ENCODE results near the gene PAN3.

Gene PAN3

DNA sequence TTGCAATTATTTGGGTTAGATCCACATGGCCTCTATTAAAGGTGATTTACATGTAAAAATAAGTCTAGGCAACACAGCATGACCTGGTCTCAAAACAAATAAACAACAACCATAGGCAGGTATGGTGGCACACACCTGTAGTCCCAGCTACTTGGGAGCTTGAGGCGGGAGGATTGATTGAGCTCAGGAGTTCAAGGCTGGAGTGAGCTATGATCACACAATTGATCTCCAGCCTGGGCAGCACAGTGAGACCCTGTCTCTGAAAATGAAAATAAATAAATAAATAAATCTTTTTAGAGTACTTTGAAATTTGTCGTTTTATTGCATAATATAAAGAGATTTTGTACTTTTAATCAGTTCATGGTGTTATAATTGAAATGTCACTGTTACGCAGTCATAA, 93.3 kb downstream of the PAN3 start:
- no peak for DNase-seq (ENCODE audit: low read depth)
- TF ChIP-seq, protein P1, sequence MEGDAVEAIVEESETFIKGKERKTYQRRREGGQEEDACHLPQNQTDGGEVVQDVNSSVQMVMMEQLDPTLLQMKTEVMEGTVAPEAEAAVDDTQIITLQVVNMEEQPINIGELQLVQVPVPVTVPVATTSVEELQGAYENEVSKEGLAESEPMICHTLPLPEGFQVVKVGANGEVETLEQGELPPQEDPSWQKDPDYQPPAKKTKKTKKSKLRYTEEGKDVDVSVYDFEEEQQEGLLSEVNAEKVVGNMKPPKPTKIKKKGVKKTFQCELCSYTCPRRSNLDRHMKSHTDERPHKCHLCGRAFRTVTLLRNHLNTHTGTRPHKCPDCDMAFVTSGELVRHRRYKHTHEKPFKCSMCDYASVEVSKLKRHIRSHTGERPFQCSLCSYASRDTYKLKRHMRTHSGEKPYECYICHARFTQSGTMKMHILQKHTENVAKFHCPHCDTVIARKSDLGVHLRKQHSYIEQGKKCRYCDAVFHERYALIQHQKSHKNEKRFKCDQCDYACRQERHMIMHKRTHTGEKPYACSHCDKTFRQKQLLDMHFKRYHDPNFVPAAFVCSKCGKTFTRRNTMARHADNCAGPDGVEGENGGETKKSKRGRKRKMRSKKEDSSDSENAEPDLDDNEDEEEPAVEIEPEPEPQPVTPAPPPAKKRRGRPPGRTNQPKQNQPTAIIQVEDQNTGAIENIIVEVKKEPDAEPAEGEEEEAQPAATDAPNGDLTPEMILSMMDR (IDR thresholded peaks at IDR 0.05; ENCODE audit: insufficient read depth, low read depth, low read length, missing control alignments): no peak
- no peak overlapping the region for H3K4me3 ChIP-seq (ENCODE audit: low read depth, low read length)

DNA sequence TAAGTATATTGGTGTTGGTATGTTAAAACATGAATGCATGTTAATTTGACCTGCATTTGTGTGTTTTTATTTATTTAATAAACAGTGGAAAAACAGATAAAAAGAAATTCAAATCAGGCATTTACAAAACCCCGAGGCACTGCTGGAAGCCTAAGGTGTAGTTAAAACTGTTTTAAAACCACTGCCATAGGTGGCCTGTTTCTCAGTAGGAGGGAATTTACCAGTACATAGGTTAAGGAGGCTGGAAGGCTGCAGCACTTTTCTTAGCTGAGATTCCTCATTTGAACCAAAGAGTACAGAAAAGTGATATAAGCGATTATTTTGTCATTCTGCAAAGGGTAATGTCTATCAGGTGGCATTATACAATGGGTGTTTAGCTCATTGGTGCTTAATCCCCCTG, 99.6 kb downstream of the PAN3 start:
- TF ChIP-seq, protein P1 (IDR thresholded peaks at IDR 0.05; ENCODE audit: insufficient read depth, low read depth, low read length, missing control alignments): no peak
- no peak overlapping the region for H3K4me3 ChIP-seq (ENCODE audit: low read depth, low read length)
- DNase-seq (ENCODE audit: low read depth): no peak

DNA sequence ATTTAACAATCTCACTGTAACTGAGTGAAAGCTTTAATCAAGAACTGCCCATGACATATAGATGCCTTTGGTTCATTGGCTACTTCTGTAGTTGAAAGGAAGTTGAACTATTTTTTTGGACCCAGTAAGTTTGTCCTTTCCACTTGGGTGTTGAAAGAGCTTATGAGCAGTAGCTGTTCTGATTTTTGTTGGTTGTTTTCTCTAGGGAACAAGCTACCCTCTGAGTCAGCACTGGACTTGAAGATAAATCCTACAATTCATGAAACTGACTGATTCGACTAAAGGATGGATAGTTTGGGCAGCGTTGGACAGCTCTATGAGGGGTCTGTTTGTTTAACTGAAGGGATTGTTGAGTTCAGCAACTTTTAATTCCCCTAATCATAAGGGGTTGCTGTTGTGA, 101.0 kb downstream of the PAN3 start:
- TF ChIP-seq, protein P1 (IDR thresholded peaks at IDR 0.05; ENCODE audit: insufficient read depth, low read depth, low read length, missing control alignments): no peak
- H3K4me3 ChIP-seq (ENCODE audit: low read depth, low read length): no peak overlapping the region
- DNase-seq (ENCODE audit: low read depth): no peak

DNA sequence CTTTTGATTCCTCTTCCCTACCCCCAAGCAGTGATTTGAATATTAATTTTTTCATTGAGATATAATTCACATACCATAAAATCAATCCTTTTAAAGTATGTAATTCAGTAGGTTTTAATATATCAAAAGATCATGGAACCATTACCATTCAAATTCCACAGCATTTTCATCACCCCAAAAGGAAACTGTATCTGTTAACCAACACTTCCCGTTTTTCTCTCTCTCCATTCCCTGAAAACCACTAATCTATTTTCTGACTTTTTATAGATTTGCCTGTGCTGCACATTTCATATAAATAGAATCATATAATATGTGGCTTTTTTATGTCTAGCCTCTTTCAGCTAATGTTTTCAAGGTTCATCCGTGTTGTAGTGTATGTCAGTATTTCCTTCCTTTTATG, 107.1 kb downstream of the PAN3 start:
- TF ChIP-seq, protein P1 (IDR thresholded peaks at IDR 0.05; ENCODE audit: insufficient read depth, low read depth, low read length, missing control alignments): no peak
- no peak for DNase-seq (ENCODE audit: low read depth)
- no peak overlapping the region for H3K4me3 ChIP-seq (ENCODE audit: low read depth, low read length)

DNA sequence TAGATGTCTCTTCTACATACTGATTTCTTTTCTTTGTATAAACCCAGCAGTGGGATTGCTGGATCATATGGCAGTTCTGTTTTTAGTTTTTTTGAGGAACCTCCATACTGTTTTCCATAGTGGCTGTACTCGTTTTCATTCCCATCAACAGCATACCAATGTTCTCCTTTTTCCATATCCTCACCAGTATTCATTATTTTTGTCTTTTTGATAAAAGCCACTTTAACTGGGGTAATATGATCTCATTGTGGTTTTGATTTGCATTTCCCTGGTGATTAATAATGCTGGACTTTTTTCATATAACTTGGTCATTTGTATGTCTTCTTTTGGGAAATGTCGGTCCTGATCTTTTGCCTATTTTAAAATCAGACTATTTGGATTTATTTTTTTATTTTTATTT, 108.5 kb downstream of the PAN3 start:
- no peak for DNase-seq (ENCODE audit: low read depth)
- H3K4me3 ChIP-seq (ENCODE audit: low read depth, low read length): no peak overlapping the region
- TF ChIP-seq, protein P1 (IDR thresholded peaks at IDR 0.05; ENCODE audit: insufficient read depth, low read depth, low read length, missing control alignments): no peak

DNA sequence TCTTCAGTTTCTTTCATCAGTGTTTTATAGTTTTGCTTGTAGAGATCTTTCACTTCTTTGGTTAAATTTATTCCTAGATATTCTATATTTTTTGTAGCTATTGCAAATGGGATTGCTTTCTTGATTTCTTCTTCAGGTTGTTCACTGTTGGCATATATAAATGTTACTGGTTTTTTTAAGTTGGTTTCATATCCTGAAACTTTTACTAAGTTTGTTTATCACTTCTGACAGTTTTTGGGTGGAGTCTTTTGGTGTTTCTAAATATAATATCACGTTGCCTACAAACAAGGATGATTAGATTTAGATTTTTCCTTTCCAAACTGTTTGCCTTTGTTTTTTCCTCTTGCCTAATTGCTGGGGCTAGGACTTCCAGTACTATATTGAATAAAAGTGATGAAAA, 109.7 kb downstream of the PAN3 start:
- no peak for DNase-seq (ENCODE audit: low read depth)
- TF ChIP-seq, protein P1 (IDR thresholded peaks at IDR 0.05; ENCODE audit: insufficient read depth, low read depth, low read length, missing control alignments): no peak
- H3K4me3 ChIP-seq (ENCODE audit: low read depth, low read length): no peak overlapping the region

DNA sequence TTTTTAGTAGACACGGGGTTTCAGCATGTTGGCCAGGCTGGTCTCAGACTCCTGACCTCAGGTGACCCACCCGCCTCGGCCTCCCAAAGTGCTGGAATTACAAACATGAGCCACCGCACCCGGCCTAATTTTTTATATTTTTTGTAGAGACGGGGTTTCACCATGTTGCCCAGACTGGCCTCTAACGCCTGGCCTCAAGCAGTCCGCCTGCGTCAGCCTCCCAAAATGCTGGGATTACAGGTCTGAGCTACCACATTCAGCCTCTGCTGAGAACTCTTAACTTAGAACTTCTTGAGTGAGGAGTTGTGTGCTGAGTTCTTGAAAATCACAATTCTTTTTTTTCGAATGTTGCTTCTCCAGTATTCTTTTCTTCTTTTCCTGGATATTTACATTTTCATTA, 112.2 kb downstream of the PAN3 start:
- no peak overlapping the region for H3K4me3 ChIP-seq (ENCODE audit: low read depth, low read length)
- no peak for DNase-seq (ENCODE audit: low read depth)
- TF ChIP-seq, protein P1 (IDR thresholded peaks at IDR 0.05; ENCODE audit: insufficient read depth, low read depth, low read length, missing control alignments): no peak
